Measurements from ENCODE around the gene RABGAP1. TPM values are rescaled to one million over a fixed set of nuclear protein-coding genes. Genes with fewer than 3 reads are reported as not detected.

RABGAP1 gene
- total RNA-seq, 4 donors from 2014 or later: 66.1 to 83.1 (median 73.4) TPM

GRCh38 chr9:123031963-123032362 is 91.1 kb downstream of the RABGAP1 start:
- H3K4me3 ChIP-seq: no peak overlapping the region
- H3K4me1 ChIP-seq: peaks cover 0 to 20% (median 4%) of the 10 kb centered on the region in 4 donors
- H3K27me3 ChIP-seq: no peaks in the 10 kb centered on the region
- WGBS, 2 donors: 88 to 92% methylated on average over 1 of the region's 1 CpG
- no peak overlapping the region for H3K27ac ChIP-seq
- H3K9me3 ChIP-seq: no peaks in the 10 kb centered on the region
- peaks cover 0 to 21% (median 0%) of the 10 kb centered on the region in 3 donors for H3K36me3 ChIP-seq
- no peak for DNase-seq (ENCODE audit: low spot score in 2 of 2)
- no peak for TF ChIP-seq CTCF (IDR thresholded peaks at IDR 0.05)
- TF ChIP-seq POLR2A (IDR thresholded peaks at IDR 0.05): no peak
- no peak for TF ChIP-seq EP300 (IDR thresholded peaks at IDR 0.05)

DNA sequence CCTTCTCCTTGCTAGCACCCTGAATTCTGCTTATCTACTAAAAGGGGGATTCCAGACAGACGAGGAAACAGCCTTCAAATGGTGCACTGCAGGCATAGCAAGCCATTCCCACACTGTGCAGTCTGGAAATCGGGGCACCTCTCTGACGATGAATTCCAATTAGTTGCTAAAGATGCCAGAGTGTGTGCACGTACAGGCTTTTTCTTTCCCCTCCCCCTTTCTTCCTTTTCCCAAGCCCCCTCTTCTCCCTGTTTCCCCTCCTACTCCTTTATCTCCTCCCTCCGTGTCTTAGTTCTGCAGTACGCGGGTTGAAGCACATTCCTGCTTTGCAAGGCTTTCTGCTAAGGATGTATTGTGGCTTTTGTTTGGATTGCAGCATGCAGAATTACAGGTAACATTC is 92.5 kb downstream of the RABGAP1 start, which contains the start of gene GPR21:
Gene GPR21 (plus strand): TSS at position 316 of the 400 bp plus-strand sequence. CDS start 900 bp downstream, outside the sequence.
- TF ChIP-seq CTCF (IDR thresholded peaks at IDR 0.05) (no peak), EP300 (IDR thresholded peaks at IDR 0.05) (no peak), POLR2A (IDR thresholded peaks at IDR 0.05) (no peak)

DNA sequence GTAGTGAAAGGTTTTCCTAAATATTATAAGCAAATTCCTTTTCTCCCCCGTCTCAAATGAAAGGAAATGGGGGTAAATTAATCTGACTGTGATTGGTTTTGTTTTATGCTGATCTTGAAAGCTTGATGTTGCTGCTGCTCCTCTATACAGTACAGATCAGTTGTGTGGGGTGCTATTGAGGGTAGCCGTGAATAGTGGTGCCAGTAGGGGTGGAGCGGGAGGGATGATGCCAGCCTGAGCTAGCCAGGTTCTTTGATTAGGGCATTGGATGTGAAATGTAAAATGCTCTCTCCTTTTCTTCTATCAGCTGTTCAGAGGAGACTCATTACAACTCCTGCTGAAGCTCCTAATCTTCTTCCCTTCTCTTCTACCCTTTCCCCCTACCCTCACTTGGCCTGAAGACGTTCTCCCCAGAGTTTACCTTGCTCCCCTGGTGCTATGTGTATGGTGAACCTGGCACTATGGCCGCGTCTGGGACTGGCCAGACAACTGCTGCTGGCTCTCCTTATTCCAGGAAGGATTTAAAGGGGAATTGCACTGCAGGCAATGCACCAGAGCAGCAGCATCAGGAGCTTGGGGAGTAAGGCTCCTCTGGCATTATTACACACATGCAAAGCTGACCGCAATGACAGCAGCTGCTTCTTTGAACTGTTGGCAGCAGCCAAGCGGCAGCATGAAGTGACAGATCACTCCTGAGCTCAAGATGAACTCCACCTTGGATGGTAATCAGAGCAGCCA is 93.2 kb downstream of the RABGAP1 start:
- peaks cover 0 to 20% (median 4%) of the 10 kb centered on the region in 4 donors for H3K4me1 ChIP-seq
- TF ChIP-seq EP300 (IDR thresholded peaks at IDR 0.05) (no peak), POLR2A (IDR thresholded peaks at IDR 0.05) (no peak), CTCF (IDR thresholded peaks at IDR 0.05) (no peak)
- WGBS, 2 donors: 62 to 71% methylated on average over 8 of the region's 8 CpGs

More for the DNA sequence above, 92.5 kb downstream of the RABGAP1 start, which contains the start of gene GPR21:
- H3K27me3 ChIP-seq: no peaks in the 10 kb centered on the region
- WGBS, 2 donors: 35% methylated on average over 7 of the region's 7 CpGs
- peak within 1 kb of the TSS in 1 of 4 donors; percentile 37 for H3K27ac ChIP-seq
- H3K36me3 ChIP-seq: peaks cover 0 to 21% (median 0%) of the 10 kb centered on the region in 3 donors
- no peaks in the 10 kb centered on the region for H3K9me3 ChIP-seq
- H3K4me1 ChIP-seq: peaks cover 0 to 20% (median 4%) of the 10 kb centered on the region in 4 donors
- H3K4me3 ChIP-seq: peak within 1 kb of the TSS in 2 of 4 donors; percentile 3 to 30
- no peak for DNase-seq (ENCODE audit: low spot score in 2 of 2)

GRCh38 chr9:123034881-123035510 is 94.2 kb downstream of the RABGAP1 start:
- Histone ChIP-seq H3K27me3 (no peaks in the 10 kb centered on the region), H3K9me3 (no peaks in the 10 kb centered on the region), H3K4me3 (peak overlapping the region in 1 of 4 donors; percentile 30), H3K27ac (peak overlapping the region in 1 of 4 donors; percentile 22), H3K36me3 (peaks cover 0 to 16% (median 0%) of the 10 kb centered on the region in 3 donors), H3K4me1 (peaks cover 0 to 20% (median 4%) of the 10 kb centered on the region in 4 donors)
- no peak for DNase-seq (ENCODE audit: low spot score in 2 of 2)
- 81 to 83% methylated on average over 13 of the region's 13 CpGs for WGBS, 2 donors
- TF ChIP-seq POLR2A (IDR thresholded peaks at IDR 0.05): no peak
- TF ChIP-seq CTCF (IDR thresholded peaks at IDR 0.05): no peak
- no peak for TF ChIP-seq EP300 (IDR thresholded peaks at IDR 0.05)

More for the DNA sequence above, 93.2 kb downstream of the RABGAP1 start:
- Histone ChIP-seq H3K27ac (peak overlapping the region in 1 of 4 donors; percentile 22), H3K27me3 (no peaks in the 10 kb centered on the region), H3K36me3 (peaks cover 0 to 21% (median 0%) of the 10 kb centered on the region in 3 donors), H3K9me3 (no peaks in the 10 kb centered on the region), H3K4me3 (peak overlapping the region in 2 of 4 donors; percentile 3 to 30)
- DNase-seq (ENCODE audit: low spot score in 2 of 2): no peak

Data from tibial nerve (tissue), 4 donors.